T-helper 2 cell treated with Interferon-gamma antibody and Interleukin-4, amounts not matched to agents 100 ng/mL and 5 ng/mL, for 36 hours (primary cell): ENCODE measurements around the gene BTD. TPM values are rescaled to one million over a fixed set of nuclear protein-coding genes. Genes with fewer than 3 reads are reported as not detected.

ENCODE experiments used
- intact Hi-C: fragments of 100-400 bp; cut with micrococcal nuclease; formaldehyde crosslinking; loops from one replicate; pipeline ENCODE4 v1.15.1; 2023
- total RNA-seq: library from RNA; stranded (reverse); gene quantifications from 2 replicates; pipeline ENCODE4 v1.2.3, GENCODE V29; 2022

BTD gene
- total RNA-seq, 1 donor from 2014 or later, result 6.4 TPM

DNA sequence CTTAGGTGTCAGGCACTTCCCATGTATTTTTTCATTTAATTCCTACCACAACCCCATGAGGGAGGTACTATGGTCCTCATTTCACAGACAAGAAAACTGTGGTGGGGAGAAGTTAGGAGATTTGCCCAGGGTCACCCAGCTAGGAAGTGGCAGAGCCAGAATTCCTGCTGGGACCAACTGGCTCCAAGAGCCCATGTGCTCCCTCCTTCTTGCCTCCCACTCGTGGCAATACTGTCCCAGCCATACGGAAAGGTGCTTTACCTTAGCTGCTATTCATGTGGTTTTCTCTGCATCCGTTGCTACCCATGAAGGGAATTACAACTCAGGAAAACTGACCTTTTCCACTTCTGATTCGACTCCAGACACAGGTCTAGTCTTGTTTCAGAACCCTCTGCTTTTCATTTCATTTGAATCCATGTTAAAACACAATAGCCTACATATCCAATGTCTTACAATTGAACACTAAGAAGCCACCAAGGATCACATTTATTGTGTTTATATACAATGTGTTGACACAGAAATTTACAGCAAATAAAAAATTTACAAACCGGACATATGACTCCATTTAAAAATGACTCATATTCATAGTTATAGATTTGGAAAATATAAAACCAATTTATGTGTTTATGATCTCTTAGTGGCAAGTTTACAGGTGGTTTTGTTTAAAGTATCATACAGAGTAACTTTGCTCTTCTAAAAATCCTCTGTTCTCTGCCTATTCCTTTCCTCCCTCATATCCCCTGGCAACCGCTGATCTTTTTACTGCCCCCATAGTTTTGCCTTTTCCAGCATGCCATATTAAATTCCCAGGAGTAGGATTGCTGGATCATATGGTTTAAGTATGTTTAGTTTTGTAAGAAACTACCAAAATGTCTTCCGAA is 58.8 kb downstream of the BTD start:
- intact Hi-C loops, result no loop called here

DNA sequence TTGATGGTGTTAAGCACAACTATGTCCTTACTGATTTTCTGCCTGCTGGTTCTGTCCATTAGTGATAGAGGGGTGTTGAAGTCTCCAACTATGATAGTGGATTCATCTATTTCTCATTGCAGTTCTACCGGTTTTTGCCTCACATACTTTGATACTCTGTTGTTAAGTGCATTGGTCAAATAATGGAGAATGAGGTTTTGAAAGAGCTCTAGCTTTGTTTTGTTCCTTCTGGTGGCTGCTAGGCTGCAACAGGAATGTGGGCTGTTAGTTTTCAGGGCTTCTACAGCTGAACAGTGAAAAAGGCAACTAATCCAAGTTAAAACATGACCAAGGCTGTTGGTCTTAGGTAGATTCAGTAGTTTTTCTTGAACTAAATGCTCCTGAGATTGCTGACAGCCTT is 62.6 kb downstream of the BTD start:
- intact Hi-C loops, result no loop called here

DNA sequence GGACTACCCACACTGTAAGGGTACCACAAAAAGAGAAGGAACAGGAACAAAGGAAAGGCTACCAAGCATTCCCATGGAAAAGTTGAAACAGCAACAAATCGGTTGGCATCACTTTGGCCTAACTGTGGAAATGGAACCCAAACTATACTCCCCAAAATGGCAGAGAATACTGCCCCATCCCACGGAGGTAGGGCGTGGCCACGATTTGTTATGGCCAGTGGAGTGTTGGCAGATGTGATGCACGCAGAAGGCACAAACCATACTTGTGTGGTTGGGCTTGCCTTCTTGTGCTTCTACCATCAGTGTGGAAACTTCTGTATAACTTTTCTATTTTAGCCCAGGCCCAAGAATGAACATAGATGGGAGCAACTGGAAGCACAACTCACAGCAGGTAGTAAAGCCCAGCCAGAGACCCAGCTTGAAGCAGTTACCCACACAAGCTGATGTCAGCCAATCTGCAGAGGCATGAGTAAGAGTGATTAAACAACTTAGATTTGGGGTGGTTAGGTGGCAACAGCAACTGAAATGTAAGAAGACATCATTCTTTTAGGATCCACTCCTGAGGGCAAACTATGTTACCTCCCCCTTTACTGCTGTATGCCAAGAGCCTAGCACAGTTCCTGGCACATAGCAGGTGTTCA is 64.1 kb downstream of the BTD start:
- intact Hi-C loops, result loop anchor here (5.0 kb wide), 1 partner anchor 33 kb away; no protein-coding TSS in a partner anchor

DNA sequence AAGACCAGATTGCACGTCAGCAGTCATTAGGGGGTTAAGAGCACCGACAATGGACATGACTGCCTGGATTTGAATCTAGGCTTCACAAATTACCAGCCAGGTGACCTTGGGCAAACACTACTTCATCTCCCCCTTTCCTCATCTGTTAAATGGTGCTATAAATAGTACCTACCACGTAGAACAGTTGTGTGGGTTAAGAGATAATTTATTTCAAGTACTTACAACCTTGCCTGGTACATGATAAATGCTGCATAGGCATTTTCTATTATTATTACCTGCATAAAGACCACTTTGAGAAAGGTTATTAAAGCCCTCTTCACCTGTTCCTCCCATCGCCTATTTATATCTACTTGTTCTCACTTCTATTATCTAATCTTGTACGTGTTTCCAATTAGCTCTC is 64.7 kb downstream of the BTD start:
- intact Hi-C loops, result loop anchor here (5.0 kb wide), 1 partner anchor 34 kb away; no protein-coding TSS in a partner anchor

DNA sequence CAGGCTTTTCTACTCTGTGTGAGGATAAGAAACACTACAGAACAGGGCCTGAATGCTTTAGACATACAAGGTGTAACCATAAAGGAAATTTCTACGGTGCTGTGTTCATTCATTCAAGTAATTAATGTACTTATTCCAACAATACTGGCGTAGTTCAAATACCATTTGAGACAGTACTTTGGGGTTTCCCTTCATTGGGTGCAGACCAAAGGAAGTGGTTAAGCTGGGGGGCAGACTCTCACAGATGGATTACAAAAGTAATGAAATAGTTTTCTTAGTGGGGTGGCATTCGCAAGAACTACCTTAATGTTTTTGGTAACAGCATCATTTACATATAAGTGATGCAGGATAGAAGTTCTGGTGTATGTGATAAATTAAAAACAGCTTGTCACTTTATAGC is 65.9 kb downstream of the BTD start:
- intact Hi-C loops, result loop anchor here (5.0 kb wide), 1 partner anchor 35 kb away; no protein-coding TSS in a partner anchor

DNA sequence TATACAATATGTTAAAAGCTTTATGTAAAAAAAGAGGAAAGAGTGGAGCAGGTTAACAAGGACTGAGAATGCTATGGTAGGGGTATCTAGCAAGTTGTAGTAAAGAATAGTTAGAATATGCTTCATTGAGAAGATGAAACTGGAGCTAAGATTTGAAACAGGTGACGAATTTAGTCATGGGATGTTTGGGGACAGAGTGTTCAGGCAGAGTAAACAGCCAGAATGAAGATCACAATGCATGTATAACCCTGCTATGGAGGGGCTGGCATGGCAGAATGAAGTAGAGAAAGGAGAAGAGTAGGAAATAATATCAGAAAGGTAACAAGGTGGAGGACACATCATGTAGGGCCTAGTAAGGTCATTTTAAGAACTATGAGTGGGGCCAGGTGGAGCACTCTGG is 72.0 kb downstream of the BTD start:
- intact Hi-C loops, result no loop called here

DNA sequence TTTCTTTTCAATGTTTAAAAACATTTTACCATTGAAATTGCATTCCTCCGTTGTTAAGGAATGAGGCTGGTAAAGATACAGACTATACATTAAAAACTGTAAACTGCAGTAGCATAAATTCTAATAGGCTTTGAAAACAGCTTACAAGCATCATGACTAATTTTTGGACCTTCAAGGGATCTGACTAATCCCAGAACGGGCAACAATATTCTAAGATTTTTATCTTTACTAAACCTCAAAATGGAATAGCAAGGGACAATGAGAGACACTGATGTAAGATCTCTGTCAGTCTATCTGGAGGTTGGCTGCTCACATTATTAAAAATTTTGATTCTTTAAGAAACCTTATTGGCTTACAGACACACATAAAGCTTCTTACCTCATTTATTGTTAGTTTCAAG is 74.7 kb downstream of the BTD start:
- intact Hi-C loops, result no loop called here

DNA sequence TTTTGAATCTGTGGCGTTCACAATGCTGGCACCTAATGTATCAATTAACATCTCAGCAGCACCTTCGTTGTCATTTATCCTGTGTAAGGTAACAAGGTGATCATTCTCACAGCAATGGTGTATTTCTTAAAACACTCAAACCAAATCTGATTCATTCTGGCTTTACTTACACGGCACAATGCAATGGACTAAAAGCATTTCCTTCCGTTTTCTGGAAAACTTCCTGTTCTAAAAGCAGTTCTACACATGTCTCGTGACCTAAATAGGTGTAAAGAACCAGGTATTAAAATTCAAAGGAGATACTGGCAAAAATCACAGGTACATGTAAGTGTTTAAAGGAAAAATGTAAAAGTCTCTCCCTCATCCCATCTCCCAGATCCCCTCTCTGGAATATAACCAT is 77.8 kb downstream of the BTD start:
- intact Hi-C loops, result no loop called here

DNA sequence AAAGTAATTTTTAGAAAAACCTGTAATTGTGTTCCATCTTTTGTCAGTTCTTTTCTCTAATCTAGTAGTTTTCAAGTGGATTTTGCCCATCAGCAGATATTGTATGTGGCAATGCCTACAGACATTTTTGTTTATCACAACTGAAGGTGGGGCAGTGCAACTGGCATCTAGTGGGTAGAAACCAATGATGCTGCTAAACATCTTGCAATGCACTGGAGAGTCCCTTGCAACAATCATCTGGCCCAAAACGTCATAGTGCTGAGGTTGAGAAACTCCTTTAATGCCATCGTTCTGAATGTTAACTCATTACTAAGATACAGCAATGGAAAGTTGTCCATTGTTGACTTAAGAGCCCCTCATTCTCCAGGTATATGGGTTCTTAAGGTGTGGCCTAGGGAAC is 80.1 kb downstream of the BTD start:
- intact Hi-C loops, result no loop called here

DNA sequence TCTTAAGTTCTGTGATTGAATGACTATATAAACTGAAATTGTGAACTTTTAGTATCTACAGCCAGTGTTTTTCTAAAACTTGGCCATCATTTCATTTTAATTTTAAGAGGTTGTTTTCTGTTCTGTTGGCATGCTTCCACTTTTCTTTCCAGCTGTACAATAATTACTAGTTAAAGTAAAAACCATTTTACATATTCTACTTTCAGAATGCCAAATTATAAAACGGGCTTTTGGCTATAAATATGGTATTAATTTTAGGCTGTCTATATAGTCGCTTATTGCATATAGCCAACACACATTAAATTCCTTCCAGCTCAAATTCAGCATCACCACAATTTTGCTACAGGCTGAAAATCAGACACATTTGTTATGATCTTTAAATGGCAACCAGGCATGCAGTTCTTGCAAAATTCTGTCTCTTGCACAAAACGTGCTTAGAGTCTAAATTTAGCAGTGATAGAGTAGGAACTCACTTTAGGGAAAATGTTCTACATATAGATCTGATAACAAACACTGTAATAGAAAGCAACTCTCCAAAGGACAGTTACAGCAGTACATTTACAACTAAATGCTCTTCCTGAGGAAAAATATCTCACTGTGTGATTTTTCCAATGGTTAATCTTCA is 81.1 kb downstream of the BTD start:
- intact Hi-C loops, result no loop called here

DNA sequence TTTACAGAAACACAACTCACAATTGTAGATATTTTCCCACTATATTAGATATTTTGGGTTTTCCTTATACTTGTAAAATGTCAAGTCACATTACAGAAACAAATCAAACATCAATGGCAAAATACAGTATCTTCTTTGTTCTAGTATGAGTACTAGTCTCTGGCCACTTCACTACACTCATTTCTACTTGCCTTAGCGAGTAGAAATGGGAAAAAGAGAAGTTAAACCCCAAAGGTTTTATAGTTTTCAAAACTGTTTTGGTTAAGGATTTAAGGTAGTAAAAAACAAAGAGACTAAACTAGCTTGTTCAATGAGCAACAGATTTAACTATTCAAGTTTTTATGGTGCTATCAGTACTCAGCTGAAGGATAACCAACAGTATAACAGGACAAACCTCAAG is 81.7 kb downstream of the BTD start:
- intact Hi-C loops, result no loop called here

DNA sequence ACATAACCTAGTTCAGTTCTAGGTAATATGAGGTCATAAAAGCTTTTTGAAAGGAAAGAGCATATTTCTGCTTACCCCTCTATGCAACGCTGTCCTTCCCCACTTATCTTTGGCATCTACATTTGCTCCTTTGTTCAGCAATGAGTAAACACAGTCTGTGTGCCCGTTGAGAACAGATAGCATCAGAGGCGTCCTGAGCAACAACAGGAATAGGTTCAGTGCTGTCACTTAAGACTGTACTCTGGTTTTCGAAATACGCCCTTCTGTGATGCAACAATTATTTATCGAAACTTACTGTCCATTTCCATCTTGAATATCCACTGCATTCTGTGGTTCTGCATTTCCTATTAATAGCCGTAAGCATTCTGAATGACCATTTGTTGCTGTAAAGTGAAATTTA is 84.4 kb downstream of the BTD start:
- intact Hi-C loops, result loop anchor here (1.0 to 2.0 kb wide), 2 partner anchors 39 to 111 kb away; partner anchors contain the start of gene ANKRD28

DNA sequence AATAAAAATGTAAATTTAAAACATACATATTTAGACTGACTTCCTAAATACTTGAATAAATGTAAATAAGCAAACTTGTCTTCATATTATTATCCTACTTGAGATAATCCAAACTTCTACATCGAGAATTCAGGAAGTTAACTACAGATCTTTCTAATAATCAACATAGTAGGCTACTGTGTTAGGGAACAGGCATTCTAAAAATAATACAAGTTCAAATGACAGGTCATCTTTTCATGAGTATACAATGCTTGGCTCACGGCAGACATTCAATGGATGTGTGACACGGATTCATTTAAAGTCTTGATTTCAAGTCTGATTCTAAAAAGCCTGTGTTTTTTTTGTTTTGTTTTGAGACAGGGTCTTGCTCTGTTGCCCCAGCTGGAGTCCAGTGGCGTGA is 88.7 kb downstream of the BTD start:
- intact Hi-C loops, result loop anchor here (5.0 kb wide), 1 partner anchor 58 kb away; no protein-coding TSS in a partner anchor

DNA sequence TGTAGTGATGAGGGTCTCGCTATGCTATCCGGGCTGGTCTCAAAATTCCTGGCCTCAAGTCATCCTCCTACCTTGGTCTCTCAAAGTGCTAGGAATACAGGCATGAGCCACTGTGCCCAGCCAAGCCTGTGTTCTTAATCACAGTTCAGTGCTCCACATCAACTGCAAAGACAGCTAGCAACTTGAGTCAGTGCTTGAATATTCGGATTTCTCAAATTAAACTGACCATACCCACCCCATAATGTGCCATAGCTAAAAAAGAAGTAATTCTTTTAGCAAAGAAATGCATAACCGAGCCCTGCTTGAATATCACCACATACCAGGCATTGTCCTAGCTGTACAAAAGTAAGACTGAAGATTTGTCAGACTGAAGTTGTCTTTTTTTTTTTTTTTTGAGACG is 89.2 kb downstream of the BTD start:
- intact Hi-C loops, result loop anchor here (5.0 kb wide), 1 partner anchor 58 kb away; no protein-coding TSS in a partner anchor

DNA sequence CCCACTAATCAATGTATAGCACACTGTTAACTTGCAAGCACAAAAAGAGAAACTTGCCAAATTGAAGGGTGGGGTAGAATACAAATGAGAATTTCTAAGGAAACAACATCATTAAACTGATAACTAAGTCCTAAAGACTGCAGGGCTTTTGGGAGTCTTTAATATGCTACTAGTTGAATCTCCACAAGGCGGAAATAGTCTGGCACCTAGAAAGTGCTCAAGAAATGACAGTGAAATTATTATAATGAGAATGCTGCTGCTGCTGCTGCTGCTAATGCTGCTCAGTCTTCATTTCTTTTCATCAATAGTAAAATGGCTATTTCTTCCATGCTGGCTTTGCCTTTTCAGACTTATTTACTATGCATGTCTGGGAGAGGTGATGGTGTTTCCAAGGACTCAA is 91.8 kb downstream of the BTD start:
- intact Hi-C loops, result loop anchor here (5.0 kb wide), 1 partner anchor 61 kb away; no protein-coding TSS in a partner anchor

DNA sequence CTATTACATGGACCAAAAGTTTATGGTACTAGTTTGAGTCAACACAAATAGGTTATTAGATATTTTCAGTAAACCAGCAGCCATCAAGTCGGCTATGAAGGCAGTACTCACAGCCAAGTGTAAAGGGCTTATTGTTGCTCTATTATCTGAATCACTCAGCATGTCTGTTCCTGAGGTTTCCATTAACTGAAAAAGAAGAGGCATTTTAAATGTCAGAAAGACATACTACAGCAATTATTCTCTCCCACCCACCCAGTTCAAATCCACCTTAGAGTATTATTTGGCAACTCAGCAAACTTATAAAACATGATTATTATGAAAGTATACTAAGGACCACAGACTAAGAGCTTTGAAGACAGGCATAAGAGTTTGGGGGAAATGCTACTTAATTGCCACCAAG is 93.1 kb downstream of the BTD start:
- intact Hi-C loops, result loop anchor here (5.0 kb wide), 1 partner anchor 62 kb away; no protein-coding TSS in a partner anchor

Other genes starting within 250 kb of the BTD start
- 17.9 and 18.1 TPM in 2 replicates for gene METTL6, start 174.2 kb upstream of the BTD start, total RNA-seq
- gene EAF1, start 174.1 kb upstream of the BTD start, total RNA-seq, result 27.8 and 28.9 TPM in 2 replicates
- gene COLQ, start 80.0 kb upstream of the BTD start, total RNA-seq, result 2.7 and 3.9 TPM in 2 replicates
- 18.7 and 20.8 TPM in 2 replicates for gene HACL1, start 176 bp upstream of the BTD start, total RNA-seq
- 58.4 and 60.4 TPM in 2 replicates for gene ANKRD28, start 196.2 kb downstream of the BTD start, total RNA-seq